ENCODE data around the gene SLC15A3.

DNA sequence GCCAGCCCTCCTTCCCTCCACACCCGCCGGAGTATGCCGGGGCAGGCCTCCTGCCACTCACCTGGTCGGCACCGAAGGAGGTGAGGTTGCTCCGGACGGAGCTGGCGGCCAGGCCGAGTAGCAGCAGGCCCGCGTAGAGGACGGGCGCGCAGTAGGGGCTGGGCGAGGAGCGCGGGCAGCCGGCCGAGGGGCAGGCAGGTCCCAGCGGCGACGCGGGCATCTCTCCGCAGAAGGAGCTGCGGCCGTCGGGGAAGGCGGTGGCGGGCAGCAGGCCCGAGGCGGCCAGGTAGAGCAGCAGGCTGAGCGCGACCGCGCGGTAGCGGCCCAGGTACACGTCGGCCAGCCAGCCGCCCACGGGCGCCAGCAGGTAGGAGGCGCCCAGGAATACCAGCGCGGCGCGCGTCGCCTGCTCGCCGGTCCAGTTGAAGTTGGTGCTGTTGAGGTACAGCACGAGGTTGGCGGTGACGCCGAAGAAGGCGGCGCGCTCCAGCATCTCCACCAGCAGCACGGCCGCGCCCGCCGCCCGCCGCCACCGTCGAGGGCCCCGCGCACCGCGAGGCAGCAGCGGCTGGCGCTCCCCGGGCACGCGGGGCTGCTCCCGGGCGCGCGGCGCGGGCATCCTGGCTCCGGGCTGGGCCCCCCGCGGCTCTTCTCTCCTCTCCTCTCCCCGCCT is 907 bp downstream of the SLC15A3 start:
- TF ChIP-seq, protein P1, sequence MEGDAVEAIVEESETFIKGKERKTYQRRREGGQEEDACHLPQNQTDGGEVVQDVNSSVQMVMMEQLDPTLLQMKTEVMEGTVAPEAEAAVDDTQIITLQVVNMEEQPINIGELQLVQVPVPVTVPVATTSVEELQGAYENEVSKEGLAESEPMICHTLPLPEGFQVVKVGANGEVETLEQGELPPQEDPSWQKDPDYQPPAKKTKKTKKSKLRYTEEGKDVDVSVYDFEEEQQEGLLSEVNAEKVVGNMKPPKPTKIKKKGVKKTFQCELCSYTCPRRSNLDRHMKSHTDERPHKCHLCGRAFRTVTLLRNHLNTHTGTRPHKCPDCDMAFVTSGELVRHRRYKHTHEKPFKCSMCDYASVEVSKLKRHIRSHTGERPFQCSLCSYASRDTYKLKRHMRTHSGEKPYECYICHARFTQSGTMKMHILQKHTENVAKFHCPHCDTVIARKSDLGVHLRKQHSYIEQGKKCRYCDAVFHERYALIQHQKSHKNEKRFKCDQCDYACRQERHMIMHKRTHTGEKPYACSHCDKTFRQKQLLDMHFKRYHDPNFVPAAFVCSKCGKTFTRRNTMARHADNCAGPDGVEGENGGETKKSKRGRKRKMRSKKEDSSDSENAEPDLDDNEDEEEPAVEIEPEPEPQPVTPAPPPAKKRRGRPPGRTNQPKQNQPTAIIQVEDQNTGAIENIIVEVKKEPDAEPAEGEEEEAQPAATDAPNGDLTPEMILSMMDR (IDR thresholded peaks at IDR 0.05), result no peak
- no peak for TF ChIP-seq POLR2A (IDR thresholded peaks at IDR 0.05)

Measured in thyroid gland (tissue), 4 donors.